OCI-LY7 (cell line): ENCODE results near the gene TSPYL2. TPM values are rescaled to one million over a fixed set of nuclear protein-coding genes. Genes with fewer than 3 reads are reported as not detected.

ENCODE experiments used
- BruUV-seq: library from RNA; stranded (reverse); fragments of 400-500 nt; replicated peaks from 2 replicates; lab custom pipeline; 2021; lab: Mats Ljungman, UMichigan
- CTCF ChIA-PET: fragments of 300-600 bp; sonication (Branson Sonifier 250); formaldehyde crosslinking; loops from one replicate; lab custom pipeline; 2022; ENCODE audit warnings: antibody characterized with exemption; ENCODE audit not compliant: unreplicated experiment; lab: Charles Lee
- POLR2A ChIA-PET: fragments of 300-600 bp; sonication (Branson Sonifier 250); formaldehyde crosslinking; loops from one replicate; lab custom pipeline; 2022; ENCODE audit warnings: antibody characterized with exemption; lab: Charles Lee
- DNase-seq: peaks from one replicate; pipeline ENCODE4 v3.0.0-alpha.2; 2015; ENCODE audit warnings: low spot score
- H2AFZ ChIP-seq: fragments of 200-600 bp; sonication (generic), shearing (Covaris generic); 2 replicates; pipeline ENCODE4 v1.6.1; 2014; ENCODE audit warnings: mild to moderate bottlenecking, antibody characterized with exemption, low read length, moderate library complexity
- H3K27ac ChIP-seq: fragments of 200-600 bp; sonication (generic); 2 replicates; pipeline ENCODE4 v1.5.1; 2014; ENCODE audit warnings: mixed run types, low read depth, mild to moderate bottlenecking, moderate library complexity, low read length, inconsistent platforms; ENCODE audit not compliant: poor library complexity, severe bottlenecking
- H3K36me3 ChIP-seq: fragments of 200-600 bp; sonication (generic); 2 replicates; pipeline ENCODE4 v1.6.1; 2014; ENCODE audit warnings: mild to moderate bottlenecking, antibody characterized with exemption, low read length, moderate library complexity, mixed read lengths; ENCODE audit not compliant: insufficient read depth
- H3K4me1 ChIP-seq: fragments of 200-600 bp; sonication (generic); 2 replicates; pipeline ENCODE4 v1.5.1; 2014; ENCODE audit warnings: mild to moderate bottlenecking, low read length; ENCODE audit not compliant: insufficient read depth, poor library complexity, severe bottlenecking
- H3K4me2 ChIP-seq: fragments of 200-600 bp; sonication (generic); 2 replicates; pipeline ENCODE4 v1.6.1; 2014; ENCODE audit warnings: mild to moderate bottlenecking, low read length
- H3K4me3 ChIP-seq: fragments of 200-600 bp; sonication (generic); 2 replicates; pipeline ENCODE4 v1.5.1; 2014; ENCODE audit warnings: mild to moderate bottlenecking, low read depth, low read length; ENCODE audit not compliant: poor library complexity, severe bottlenecking
- H3K79me2 ChIP-seq: fragments of 200-600 bp; sonication (generic); 2 replicates; pipeline ENCODE4 v1.6.1; 2016; ENCODE audit warnings: low read depth, mild to moderate bottlenecking, low read length, moderate library complexity, mixed read lengths; ENCODE audit not compliant: insufficient read depth
- H3K9me2 ChIP-seq: fragments of 200-600 bp; sonication (generic); 2 replicates; pipeline ENCODE4 v1.6.1; 2016; ENCODE audit warnings: mild to moderate bottlenecking, low read length, mixed read lengths; ENCODE audit not compliant: insufficient read depth
- H3K9me3 ChIP-seq: fragments of 200-600 bp; sonication (generic); 2 replicates; pipeline ENCODE4 v1.6.1; 2014; ENCODE audit warnings: mild to moderate bottlenecking, mixed run types, low read length, mixed read lengths
- H4K20me1 ChIP-seq: fragments of 200-600 bp; sonication (generic); 2 replicates; pipeline ENCODE4 v1.6.1; 2014; ENCODE audit warnings: mild to moderate bottlenecking, antibody characterized with exemption, low read length, moderate library complexity, mixed read lengths; ENCODE audit not compliant: insufficient read depth
- CTCF ChIP-seq: fragments of 200-600 bp; sonication (generic); conservative IDR thresholded peaks from 2 replicates; pipeline ENCODE4 v1.5.1; 2014; ENCODE audit warnings: mild to moderate bottlenecking, antibody characterized with exemption, low read length, moderate library complexity, mixed read lengths
- EZH2phosphoT487 ChIP-seq: fragments of 200-600 bp; sonication (generic); IDR thresholded peaks from 2 replicates; pipeline ENCODE4 v1.6.1; 2018; ENCODE audit warnings: low read depth, borderline replicate concordance, mild to moderate bottlenecking, mixed run types, antibody characterized with exemption, low read length, moderate library complexity, mixed read lengths
- intact Hi-C: fragments of 100-400 bp; cut with micrococcal nuclease; formaldehyde crosslinking; loops from one replicate; pipeline ENCODE4 v1.10.0; 2022; ENCODE audit not compliant: unreplicated experiment
- total RNA-seq, 2 experiments: library from RNA; depleted of rRNA in 1 of 2; stranded (reverse); fragments of >200 nt in 1 of 2; shearing (Covaris generic) in 1 of 2; gene quantifications; 2 replicates each; pipeline ENCODE4 v1.2.3, GENCODE V29; 2014 to 2022

Gene TSPYL2
- total RNA-seq, 2 experiments from 2014 or later, result 21.7 to 22.0 TPM

GRCh38 chrX:53075011-53075410 is 7.2 kb upstream of the TSPYL2 start:
- CTCF ChIA-PET, result no interaction called here
- H3K27ac ChIP-seq, result no peak overlapping the region
- no peak overlapping the region for H2AFZ ChIP-seq
- no peak for DNase-seq
- no TSS peak for BruUV-seq
- intact Hi-C loops, result no loop called here
- no peaks in the 10 kb centered on the region for H4K20me1 ChIP-seq
- no peaks in the 10 kb centered on the region for H3K9me2 ChIP-seq
- H3K4me1 ChIP-seq, result peaks cover 18% of the 10 kb centered on the region
- H3K4me3 ChIP-seq, result no peak overlapping the region
- no peaks in the 10 kb centered on the region for H3K9me3 ChIP-seq
- POLR2A ChIA-PET, result no interaction called here
- no peaks in the 10 kb centered on the region for H3K79me2 ChIP-seq
- TF ChIP-seq CTCF, result no peak
- TF ChIP-seq EZH2phosphoT487, result no peak
- no peak overlapping the region for H3K4me2 ChIP-seq
- no peaks in the 10 kb centered on the region for H3K36me3 ChIP-seq

DNA sequence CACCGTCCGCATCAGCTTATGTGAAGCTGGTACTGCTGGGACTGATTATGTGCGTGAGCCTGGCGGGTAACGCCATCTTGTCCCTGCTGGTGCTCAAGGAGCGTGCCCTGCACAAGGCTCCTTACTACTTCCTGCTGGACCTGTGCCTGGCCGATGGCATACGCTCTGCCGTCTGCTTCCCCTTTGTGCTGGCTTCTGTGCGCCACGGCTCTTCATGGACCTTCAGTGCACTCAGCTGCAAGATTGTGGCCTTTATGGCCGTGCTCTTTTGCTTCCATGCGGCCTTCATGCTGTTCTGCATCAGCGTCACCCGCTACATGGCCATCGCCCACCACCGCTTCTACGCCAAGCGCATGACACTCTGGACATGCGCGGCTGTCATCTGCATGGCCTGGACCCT is 5.5 kb upstream of the TSPYL2 start:
- peaks cover 23% of the 10 kb centered on the region for H3K4me1 ChIP-seq
- H3K4me2 ChIP-seq, result no peak overlapping the region
- ChIA-PET CTCF (no interaction called here), POLR2A (no interaction called here)
- H4K20me1 ChIP-seq, result no peaks in the 10 kb centered on the region
- H3K9me3 ChIP-seq, result no peaks in the 10 kb centered on the region
- DNase-seq, result no peak
- no peaks in the 10 kb centered on the region for H3K36me3 ChIP-seq
- H3K9me2 ChIP-seq, result no peaks in the 10 kb centered on the region
- no TSS peak for BruUV-seq
- intact Hi-C loops, result no loop called here
- H2AFZ ChIP-seq, result no peak overlapping the region
- H3K4me3 ChIP-seq, result no peak overlapping the region
- H3K27ac ChIP-seq, result no peak overlapping the region
- no peaks in the 10 kb centered on the region for H3K79me2 ChIP-seq
- no peak for TF ChIP-seq EZH2phosphoT487
- no peak for TF ChIP-seq CTCF

DNA sequence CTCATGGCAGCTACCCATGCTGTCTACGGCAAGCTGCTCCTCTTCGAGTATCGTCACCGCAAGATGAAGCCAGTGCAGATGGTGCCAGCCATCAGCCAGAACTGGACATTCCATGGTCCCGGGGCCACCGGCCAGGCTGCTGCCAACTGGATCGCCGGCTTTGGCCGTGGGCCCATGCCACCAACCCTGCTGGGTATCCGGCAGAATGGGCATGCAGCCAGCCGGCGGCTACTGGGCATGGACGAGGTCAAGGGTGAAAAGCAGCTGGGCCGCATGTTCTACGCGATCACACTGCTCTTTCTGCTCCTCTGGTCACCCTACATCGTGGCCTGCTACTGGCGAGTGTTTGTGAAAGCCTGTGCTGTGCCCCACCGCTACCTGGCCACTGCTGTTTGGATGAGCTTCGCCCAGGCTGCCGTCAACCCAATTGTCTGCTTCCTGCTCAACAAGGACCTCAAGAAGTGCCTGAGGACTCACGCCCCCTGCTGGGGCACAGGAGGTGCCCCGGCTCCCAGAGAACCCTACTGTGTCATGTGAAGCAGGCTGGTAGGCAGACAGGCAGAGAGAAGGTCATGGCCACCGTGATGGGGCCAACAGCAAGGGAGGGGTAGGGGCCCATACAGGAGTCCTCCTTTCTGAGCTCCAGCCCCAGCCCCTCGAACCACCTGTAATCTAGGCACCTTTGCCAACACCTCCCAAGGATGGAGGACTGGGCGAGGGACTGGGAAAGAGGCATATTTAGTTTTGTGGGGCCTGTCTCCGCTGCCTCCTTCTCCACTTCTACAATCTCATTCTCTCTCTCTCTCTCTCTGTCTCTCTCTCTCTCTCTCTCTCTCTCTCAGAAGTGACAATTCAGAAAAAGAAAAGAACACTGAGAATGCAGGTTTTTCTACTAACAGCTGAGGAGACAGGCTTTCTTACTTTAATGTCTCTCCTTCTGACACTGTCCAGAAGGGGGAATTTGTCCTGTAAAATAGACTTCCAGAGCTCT is 4.7 kb upstream of the TSPYL2 start:
- peaks cover 15% of the 10 kb centered on the region for H3K4me1 ChIP-seq
- H3K4me2 ChIP-seq, result no peak overlapping the region
- H3K36me3 ChIP-seq, result no peaks in the 10 kb centered on the region
- no TSS peak for BruUV-seq
- no peaks in the 10 kb centered on the region for H3K9me3 ChIP-seq
- ChIA-PET POLR2A (interaction anchor here (0.9 kb wide), 1 partner anchor 606 kb away, joined by 3 read pairs; no protein-coding TSS in a partner anchor), CTCF (no interaction called here)
- H4K20me1 ChIP-seq, result no peaks in the 10 kb centered on the region
- intact Hi-C loops, result no loop called here
- H3K79me2 ChIP-seq, result no peaks in the 10 kb centered on the region
- no peak overlapping the region for H3K27ac ChIP-seq
- TF ChIP-seq EZH2phosphoT487 (no peak), CTCF (no peak)
- DNase-seq, result no peak
- no peak overlapping the region for H2AFZ ChIP-seq
- H3K9me2 ChIP-seq, result no peaks in the 10 kb centered on the region
- no peak overlapping the region for H3K4me3 ChIP-seq
